Breast epithelium (tissue), 4 donors: ENCODE results near the gene NOL3. TPM values are rescaled to one million over a fixed set of nuclear protein-coding genes. Genes with fewer than 3 reads are reported as not detected.
"Not testable (repeated sequence)": the region's sequence is repeated elsewhere in the genome, so short reads cannot be mapped to it uniquely, and the experiment has no call there.

ENCODE experiments used
- DNase-seq, 2 donors: peaks; one replicate each; pipeline ENCODE4 v3.0.0-alpha.2; 2019; ENCODE audit warnings: low spot score in 2 of 2
- H3K27ac ChIP-seq, 2 donors: fragments of 200-600 bp; sonication (generic) in 1 of 2; one replicate each; pipeline ENCODE4 v1.5.1; 2016 to 2019; ENCODE audit warnings: mild to moderate bottlenecking in 1 of 2
- H3K27me3 ChIP-seq, 2 donors: fragments of 200-600 bp; sonication (generic) in 1 of 2; one replicate each; pipeline versions ENCODE4 v1.5.1 to v1.6.0; 2017 to 2019; ENCODE audit warnings: control low read depth in 1 of 2, mild to moderate bottlenecking in 1 of 2
- H3K36me3 ChIP-seq: fragments of 200-600 bp; one replicate; pipeline ENCODE4 v1.5.1; 2019
- H3K4me1 ChIP-seq, 2 donors: fragments of 200-600 bp; sonication (generic); one replicate each; pipeline ENCODE4 v1.5.1; 2016 to 2019; ENCODE audit warnings: control low read depth in 1 of 2
- H3K4me3 ChIP-seq, 3 donors: fragments of 200-600 bp; sonication (generic); 1 replicate in 2 of 3; 2 replicates in 1 of 3; pipeline ENCODE4 v1.5.1; 2016 to 2019; ENCODE audit warnings: mild to moderate bottlenecking in 3 of 3, moderate library complexity in 2 of 3
- H3K9me3 ChIP-seq, 2 donors: fragments of 200-600 bp; sonication (generic) in 1 of 2; one replicate each; pipeline ENCODE4 v1.5.1; 2016 to 2019; ENCODE audit warnings: control low read depth in 1 of 2
- CTCF ChIP-seq, 3 donors: fragments of 450-650 bp; IDR thresholded peaks; one replicate each; pipeline ENCODE4 v1.5.1; 2016 to 2017; ENCODE audit warnings: antibody characterized with exemption in 3 of 3, mild to moderate bottlenecking in 3 of 3, moderate library complexity in 3 of 3
- POLR2A ChIP-seq: fragments of 450-650 bp; IDR thresholded peaks from one replicate; pipeline ENCODE4 v1.6.1; 2016; ENCODE audit warnings: antibody characterized with exemption, mild to moderate bottlenecking, moderate library complexity
- POLR2AphosphoS5 ChIP-seq, 3 donors: sonication (generic); formaldehyde crosslinking; IDR thresholded peaks; one replicate each; pipeline ENCODE4 v1.6.1; 2017; ENCODE audit warnings: antibody characterized with exemption in 3 of 3
- intact Hi-C: fragments of 100-400 bp; cut with DNase I; formaldehyde crosslinking; loops from one replicate; pipeline ENCODE4 v1.15.1; 2023; ENCODE audit warnings: low total_unique reads
- total RNA-seq, 3 donors: library from RNA; depleted of rRNA; stranded (reverse); fragments of >200 nt; gene quantifications; one replicate each; pipeline ENCODE4 v1.1.0, GENCODE V29; 2016

The NOL3 gene
- total RNA-seq = 10 to 100 TPM; 39.7 to 87.7 (median 45.9) TPM

GRCh38 chr16:67170168-67170948 is at the start of gene NOL3:
Gene NOL3 (plus strand): TSS chr16:67170538.
- H3K27me3 ChIP-seq = no peaks in the 10 kb centered on the region
- intact Hi-C loops = loop anchor here (10.0 kb wide), 1 partner anchor 244 kb away; the partner anchor contains the start of gene ZDHHC1
- peak; percentile 76 to 84 for DNase-seq
- TF ChIP-seq CTCF (IDR thresholded peaks at IDR 0.05) = no peak
- peak; percentile 19 to 49 (median 22) for TF ChIP-seq POLR2AphosphoS5 (IDR thresholded peaks at IDR 0.05)
- no peak for TF ChIP-seq POLR2A
- H3K9me3 ChIP-seq = no peaks in the 10 kb centered on the region
- peak within 1 kb of the TSS; percentile 41 to 76 (median 57) for H3K4me3 ChIP-seq
- H3K36me3 ChIP-seq = no peaks in the 10 kb centered on the region
- peak within 1 kb of the TSS; percentile 95 for H3K27ac ChIP-seq
- H3K4me1 ChIP-seq = peaks cover 5 to 11% of the 10 kb centered on the region in 2 donors

GRCh38 chr16:67122799-67123198 is 47.5 kb upstream of the NOL3 start:
- H3K9me3 ChIP-seq, DNase-seq, H3K36me3 ChIP-seq, H3K4me3 ChIP-seq, intact Hi-C loops, H3K27ac ChIP-seq, H3K27me3 ChIP-seq, H3K4me1 ChIP-seq: not testable (repeated sequence)

- H3K4me1 ChIP-seq = no peaks in the 10 kb centered on the region
- H3K27ac ChIP-seq = no peak overlapping the region
- H3K9me3 ChIP-seq = no peaks in the 10 kb centered on the region
- no peaks in the 10 kb centered on the region for H3K36me3 ChIP-seq
- H3K4me3 ChIP-seq = no peak overlapping the region
- DNase-seq = no peak
- no peak for TF ChIP-seq CTCF (IDR thresholded peaks at IDR 0.05)
- TF ChIP-seq POLR2AphosphoS5 (IDR thresholded peaks at IDR 0.05) = no peak
- no peak for TF ChIP-seq POLR2A
- no peaks in the 10 kb centered on the region for H3K27me3 ChIP-seq
- intact Hi-C loops = no loop called here
Observed at GRCh38 chr16:67128417-67128816, 41.9 kb upstream of the NOL3 start.

GRCh38 chr16:67128887-67129286 is 41.5 kb upstream of the NOL3 start:
- no peaks in the 10 kb centered on the region for H3K36me3 ChIP-seq

GRCh38 chr16:67129422-67129821 is 40.9 kb upstream of the NOL3 start:
- DNase-seq = no peak
- no peaks in the 10 kb centered on the region for H3K4me1 ChIP-seq
- H3K4me3 ChIP-seq = no peak overlapping the region
- H3K27ac ChIP-seq = no peak overlapping the region
- TF ChIP-seq CTCF (IDR thresholded peaks at IDR 0.05) = no peak
- TF ChIP-seq POLR2AphosphoS5 (IDR thresholded peaks at IDR 0.05) = no peak
- TF ChIP-seq POLR2A = no peak
- H3K36me3 ChIP-seq = no peaks in the 10 kb centered on the region
- H3K27me3 ChIP-seq = no peaks in the 10 kb centered on the region
- intact Hi-C loops = no loop called here
- no peaks in the 10 kb centered on the region for H3K9me3 ChIP-seq

More at GRCh38 chr16:67128887-67129286, 41.5 kb upstream of the NOL3 start:
- Histone ChIP-seq H3K27ac (no peak overlapping the region), H3K9me3 (no peaks in the 10 kb centered on the region), H3K27me3 (no peaks in the 10 kb centered on the region), H3K4me1 (no peaks in the 10 kb centered on the region), H3K4me3 (no peak overlapping the region)
- no peak for DNase-seq
- intact Hi-C loops = no loop called here
- TF ChIP-seq POLR2A (no peak), POLR2AphosphoS5 (IDR thresholded peaks at IDR 0.05) (no peak), CTCF (IDR thresholded peaks at IDR 0.05) (no peak)
